ENCODE measurements around the gene FGF12. TPM values are rescaled to one million over a fixed set of nuclear protein-coding genes. Genes with fewer than 3 reads are reported as not detected.
A peak's percentile ranks its signal among the peaks of the same experiment; 100 is the strongest.

FGF12 gene
- total RNA-seq, 3 donors from 2014 or later = 0.44 to 2.1 (median 0.66) TPM

- H3K4me3 ChIP-seq = no peak overlapping the region
- H3K36me3 ChIP-seq = no peaks in the 10 kb centered on the region
- no peak for TF ChIP-seq POLR2AphosphoS5 (IDR thresholded peaks at IDR 0.05)
- TF ChIP-seq POLR2A (IDR thresholded peaks at IDR 0.05) = no peak
- TF ChIP-seq, protein P1, sequence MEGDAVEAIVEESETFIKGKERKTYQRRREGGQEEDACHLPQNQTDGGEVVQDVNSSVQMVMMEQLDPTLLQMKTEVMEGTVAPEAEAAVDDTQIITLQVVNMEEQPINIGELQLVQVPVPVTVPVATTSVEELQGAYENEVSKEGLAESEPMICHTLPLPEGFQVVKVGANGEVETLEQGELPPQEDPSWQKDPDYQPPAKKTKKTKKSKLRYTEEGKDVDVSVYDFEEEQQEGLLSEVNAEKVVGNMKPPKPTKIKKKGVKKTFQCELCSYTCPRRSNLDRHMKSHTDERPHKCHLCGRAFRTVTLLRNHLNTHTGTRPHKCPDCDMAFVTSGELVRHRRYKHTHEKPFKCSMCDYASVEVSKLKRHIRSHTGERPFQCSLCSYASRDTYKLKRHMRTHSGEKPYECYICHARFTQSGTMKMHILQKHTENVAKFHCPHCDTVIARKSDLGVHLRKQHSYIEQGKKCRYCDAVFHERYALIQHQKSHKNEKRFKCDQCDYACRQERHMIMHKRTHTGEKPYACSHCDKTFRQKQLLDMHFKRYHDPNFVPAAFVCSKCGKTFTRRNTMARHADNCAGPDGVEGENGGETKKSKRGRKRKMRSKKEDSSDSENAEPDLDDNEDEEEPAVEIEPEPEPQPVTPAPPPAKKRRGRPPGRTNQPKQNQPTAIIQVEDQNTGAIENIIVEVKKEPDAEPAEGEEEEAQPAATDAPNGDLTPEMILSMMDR (IDR thresholded peaks at IDR 0.05) = no peak
- H3K27me3 ChIP-seq = no peaks in the 10 kb centered on the region
- DNase-seq (ENCODE audit: low spot score in 2 of 2) = no peak
- no peaks in the 10 kb centered on the region for H3K4me1 ChIP-seq
- intact Hi-C loops (cut with DNase I; ENCODE audit: low total_unique reads) = no loop called here
- no peak overlapping the region for H3K27ac ChIP-seq
- no peaks in the 10 kb centered on the region for H3K9me3 ChIP-seq
These were observed 387.3 kb downstream of the FGF12 start for GRCh38 chr3:192340031-192340430.

DNA sequence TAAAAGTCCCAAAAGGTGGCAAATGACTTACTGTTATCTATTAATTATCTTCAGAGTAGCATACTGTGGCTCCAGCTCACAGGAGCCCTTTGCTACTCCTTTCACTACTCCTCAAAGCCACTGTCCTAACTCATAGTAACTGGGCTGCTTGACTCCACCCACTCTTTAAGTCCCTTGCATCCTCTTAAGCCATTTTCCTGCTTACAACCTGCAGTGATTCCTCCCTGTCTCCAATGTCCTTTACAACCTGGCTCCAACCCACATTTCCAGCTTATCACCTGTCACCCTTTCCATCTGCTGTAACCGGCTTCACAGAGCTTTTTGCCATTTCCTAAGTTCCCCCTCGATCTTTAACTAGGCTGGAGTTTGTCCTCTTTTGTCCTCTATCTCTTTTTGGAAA, 388.1 kb downstream of the FGF12 start:
- no peaks in the 10 kb centered on the region for H3K9me3 ChIP-seq
- H3K27ac ChIP-seq = no peak overlapping the region
- TF ChIP-seq POLR2AphosphoS5 (IDR thresholded peaks at IDR 0.05) (no peak), POLR2A (IDR thresholded peaks at IDR 0.05) (no peak)
- TF ChIP-seq, protein P1 (IDR thresholded peaks at IDR 0.05) = no peak
- H3K4me3 ChIP-seq = no peak overlapping the region
- no peaks in the 10 kb centered on the region for H3K36me3 ChIP-seq
- DNase-seq (ENCODE audit: low spot score in 2 of 2) = no peak
- intact Hi-C loops (cut with DNase I; ENCODE audit: low total_unique reads) = no loop called here
- no peaks in the 10 kb centered on the region for H3K27me3 ChIP-seq
- no peaks in the 10 kb centered on the region for H3K4me1 ChIP-seq

GRCh38 chr3:192336286-192336685, 391.1 kb downstream of the FGF12 start:
- Histone ChIP-seq H3K27ac (no peak overlapping the region), H3K4me1 (no peaks in the 10 kb centered on the region), H3K27me3 (no peaks in the 10 kb centered on the region), H3K9me3 (no peaks in the 10 kb centered on the region), H3K4me3 (no peak overlapping the region), H3K36me3 (no peaks in the 10 kb centered on the region)
- DNase-seq (ENCODE audit: low spot score in 2 of 2) = no peak
- TF ChIP-seq POLR2A (IDR thresholded peaks at IDR 0.05) = no peak
- TF ChIP-seq, protein P1 (IDR thresholded peaks at IDR 0.05) = no peak
- no peak for TF ChIP-seq POLR2AphosphoS5 (IDR thresholded peaks at IDR 0.05)
- intact Hi-C loops (cut with DNase I; ENCODE audit: low total_unique reads) = no loop called here

GRCh38 chr3:192332386-192333291, 394.7 kb downstream of the FGF12 start:
- peak overlapping the region in 1 of 3 donors; percentile 13 for H3K4me3 ChIP-seq
- no peaks in the 10 kb centered on the region for H3K27me3 ChIP-seq
- TF ChIP-seq POLR2AphosphoS5 (IDR thresholded peaks at IDR 0.05) (no peak), POLR2A (IDR thresholded peaks at IDR 0.05) (no peak)
- TF ChIP-seq, protein P1 (IDR thresholded peaks at IDR 0.05) = no peak
- intact Hi-C loops (cut with DNase I; ENCODE audit: low total_unique reads) = no loop called here
- no peaks in the 10 kb centered on the region for H3K9me3 ChIP-seq
- no peak overlapping the region for H3K27ac ChIP-seq
- H3K36me3 ChIP-seq = no peaks in the 10 kb centered on the region
- no peaks in the 10 kb centered on the region for H3K4me1 ChIP-seq
- DNase-seq (ENCODE audit: low spot score in 2 of 2) = no peak

- intact Hi-C loops (cut with DNase I; ENCODE audit: low total_unique reads) = no loop called here
- TF ChIP-seq POLR2AphosphoS5 (IDR thresholded peaks at IDR 0.05) (no peak), POLR2A (IDR thresholded peaks at IDR 0.05) (no peak)
- TF ChIP-seq, protein P1 (IDR thresholded peaks at IDR 0.05) = no peak
- Histone ChIP-seq H3K4me1 (no peaks in the 10 kb centered on the region), H3K36me3 (no peaks in the 10 kb centered on the region), H3K27me3 (no peaks in the 10 kb centered on the region), H3K27ac (no peak overlapping the region), H3K4me3 (peak overlapping the region in 1 of 3 donors; percentile 46), H3K9me3 (no peaks in the 10 kb centered on the region)
- DNase-seq (ENCODE audit: low spot score in 2 of 2) = no peak
These were observed 395.5 kb downstream of the FGF12 start for GRCh38 chr3:192331749-192332385.

Measured in breast epithelium (tissue), 4 donors.